ENCODE measurements around the gene ATOH8.

ATOH8 gene

GRCh38 chr2:85741211-85741832 lies 12.5 kb upstream of the ATOH8 start:
- Histone ChIP-seq H3K9me3 (ENCODE audit: control insufficient read depth, low read depth, low read length) (no peaks in the 10 kb centered on the region), H3K4me1 (ENCODE audit: control insufficient read depth, low read depth, low read length) (peaks cover 5% of the 10 kb centered on the region), H3K27me3 (ENCODE audit: control insufficient read depth, insufficient read depth, low read length) (peaks cover 6% of the 10 kb centered on the region), H3K36me3 (ENCODE audit: control insufficient read depth, low read depth, low read length) (no peaks in the 10 kb centered on the region), H3K9ac (ENCODE audit: low read length) (no peak overlapping the region), H3K27ac (ENCODE audit: low read length) (no peak overlapping the region), H3K4me3 (ENCODE audit: low read length) (no peak overlapping the region)

- no peak overlapping the region for H3K9ac ChIP-seq (ENCODE audit: low read length)
- peaks cover 5% of the 10 kb centered on the region for H3K4me1 ChIP-seq (ENCODE audit: control insufficient read depth, low read depth, low read length)
- H3K27me3 ChIP-seq (ENCODE audit: control insufficient read depth, insufficient read depth, low read length), result peaks cover 6% of the 10 kb centered on the region
- peak overlapping the region; percentile 1 for H3K4me3 ChIP-seq (ENCODE audit: low read length)
- H3K27ac ChIP-seq (ENCODE audit: low read length), result no peak overlapping the region
- H3K9me3 ChIP-seq (ENCODE audit: control insufficient read depth, low read depth, low read length), result no peaks in the 10 kb centered on the region
- H3K36me3 ChIP-seq (ENCODE audit: control insufficient read depth, low read depth, low read length), result no peaks in the 10 kb centered on the region
These were observed 11.8 kb upstream of the ATOH8 start for GRCh38 chr2:85741833-85742455.

GRCh38 chr2:85743304-85743978 lies 10.3 kb upstream of the ATOH8 start:
- Histone ChIP-seq H3K27me3 (ENCODE audit: control insufficient read depth, insufficient read depth, low read length) (peaks cover 6% of the 10 kb centered on the region), H3K4me3 (ENCODE audit: low read length) (no peak overlapping the region), H3K9me3 (ENCODE audit: control insufficient read depth, low read depth, low read length) (no peaks in the 10 kb centered on the region), H3K9ac (ENCODE audit: low read length) (no peak overlapping the region), H3K27ac (ENCODE audit: low read length) (no peak overlapping the region), H3K4me1 (ENCODE audit: control insufficient read depth, low read depth, low read length) (peaks cover 5% of the 10 kb centered on the region), H3K36me3 (ENCODE audit: control insufficient read depth, low read depth, low read length) (no peaks in the 10 kb centered on the region)

GRCh38 chr2:85744055-85744454 lies 9.7 kb upstream of the ATOH8 start:
- Histone ChIP-seq H3K27ac (ENCODE audit: low read length) (no peak overlapping the region), H3K9me3 (ENCODE audit: control insufficient read depth, low read depth, low read length) (no peaks in the 10 kb centered on the region), H3K36me3 (ENCODE audit: control insufficient read depth, low read depth, low read length) (no peaks in the 10 kb centered on the region), H3K4me1 (ENCODE audit: control insufficient read depth, low read depth, low read length) (peaks cover 5% of the 10 kb centered on the region), H3K9ac (ENCODE audit: low read length) (no peak overlapping the region), H3K27me3 (ENCODE audit: control insufficient read depth, insufficient read depth, low read length) (peaks cover 6% of the 10 kb centered on the region), H3K4me3 (ENCODE audit: low read length) (no peak overlapping the region)

- Histone ChIP-seq H3K9me3 (ENCODE audit: control insufficient read depth, low read depth, low read length) (no peaks in the 10 kb centered on the region), H3K27me3 (ENCODE audit: control insufficient read depth, insufficient read depth, low read length) (peaks cover 6% of the 10 kb centered on the region), H3K27ac (ENCODE audit: low read length) (no peak overlapping the region), H3K4me3 (ENCODE audit: low read length) (no peak overlapping the region), H3K9ac (ENCODE audit: low read length) (no peak overlapping the region), H3K36me3 (ENCODE audit: control insufficient read depth, low read depth, low read length) (no peaks in the 10 kb centered on the region), H3K4me1 (ENCODE audit: control insufficient read depth, low read depth, low read length) (peaks cover 5% of the 10 kb centered on the region)
These were observed 8.8 kb upstream of the ATOH8 start for GRCh38 chr2:85744741-85745601.

GRCh38 chr2:85745619-85746018 lies 8.2 kb upstream of the ATOH8 start:
- Histone ChIP-seq H3K27ac (ENCODE audit: low read length) (no peak overlapping the region), H3K4me3 (ENCODE audit: low read length) (no peak overlapping the region), H3K27me3 (ENCODE audit: control insufficient read depth, insufficient read depth, low read length) (peaks cover 12% of the 10 kb centered on the region), H3K4me1 (ENCODE audit: control insufficient read depth, low read depth, low read length) (peaks cover 5% of the 10 kb centered on the region), H3K36me3 (ENCODE audit: control insufficient read depth, low read depth, low read length) (no peaks in the 10 kb centered on the region), H3K9me3 (ENCODE audit: control insufficient read depth, low read depth, low read length) (no peaks in the 10 kb centered on the region), H3K9ac (ENCODE audit: low read length) (no peak overlapping the region)

GRCh38 chr2:85746321-85747004 lies 7.3 kb upstream of the ATOH8 start:
- Histone ChIP-seq H3K4me1 (ENCODE audit: control insufficient read depth, low read depth, low read length) (peaks cover 5% of the 10 kb centered on the region), H3K36me3 (ENCODE audit: control insufficient read depth, low read depth, low read length) (no peaks in the 10 kb centered on the region), H3K4me3 (ENCODE audit: low read length) (no peak overlapping the region), H3K9ac (ENCODE audit: low read length) (no peak overlapping the region), H3K9me3 (ENCODE audit: control insufficient read depth, low read depth, low read length) (no peaks in the 10 kb centered on the region), H3K27me3 (ENCODE audit: control insufficient read depth, insufficient read depth, low read length) (peaks cover 20% of the 10 kb centered on the region), H3K27ac (ENCODE audit: low read length) (no peak overlapping the region)

GRCh38 chr2:85747441-85747840 lies 6.3 kb upstream of the ATOH8 start:
- no peak overlapping the region for H3K9ac ChIP-seq (ENCODE audit: low read length)
- no peak overlapping the region for H3K27ac ChIP-seq (ENCODE audit: low read length)
- H3K36me3 ChIP-seq (ENCODE audit: control insufficient read depth, low read depth, low read length), result no peaks in the 10 kb centered on the region
- H3K4me1 ChIP-seq (ENCODE audit: control insufficient read depth, low read depth, low read length), result no peaks in the 10 kb centered on the region
- peaks cover 30% of the 10 kb centered on the region for H3K27me3 ChIP-seq (ENCODE audit: control insufficient read depth, insufficient read depth, low read length)
- H3K9me3 ChIP-seq (ENCODE audit: control insufficient read depth, low read depth, low read length), result no peaks in the 10 kb centered on the region
- no peak overlapping the region for H3K4me3 ChIP-seq (ENCODE audit: low read length)

GRCh38 chr2:85748039-85748734 lies 5.6 kb upstream of the ATOH8 start:
- Histone ChIP-seq H3K4me1 (ENCODE audit: control insufficient read depth, low read depth, low read length) (peaks cover 6% of the 10 kb centered on the region), H3K9me3 (ENCODE audit: control insufficient read depth, low read depth, low read length) (peaks cover 3% of the 10 kb centered on the region), H3K9ac (ENCODE audit: low read length) (no peak overlapping the region), H3K27me3 (ENCODE audit: control insufficient read depth, insufficient read depth, low read length) (peaks cover 37% of the 10 kb centered on the region), H3K36me3 (ENCODE audit: control insufficient read depth, low read depth, low read length) (no peaks in the 10 kb centered on the region), H3K4me3 (ENCODE audit: low read length) (no peak overlapping the region), H3K27ac (ENCODE audit: low read length) (no peak overlapping the region)

GRCh38 chr2:85748985-85749875 lies 4.6 kb upstream of the ATOH8 start:
- Histone ChIP-seq H3K27ac (ENCODE audit: low read length) (no peak overlapping the region), H3K4me3 (ENCODE audit: low read length) (no peak overlapping the region), H3K4me1 (ENCODE audit: control insufficient read depth, low read depth, low read length) (peaks cover 6% of the 10 kb centered on the region), H3K36me3 (ENCODE audit: control insufficient read depth, low read depth, low read length) (no peaks in the 10 kb centered on the region), H3K27me3 (ENCODE audit: control insufficient read depth, insufficient read depth, low read length) (peaks cover 42% of the 10 kb centered on the region), H3K9me3 (ENCODE audit: control insufficient read depth, low read depth, low read length) (peaks cover 3% of the 10 kb centered on the region), H3K9ac (ENCODE audit: low read length) (no peak overlapping the region)

Data from iPS-18a (cell line).